ENCODE results near the gene CEACAM19.

- TF ChIP-seq EZH2 (IDR thresholded peaks at IDR 0.05; ENCODE audit: low read depth, low read length, severe bottlenecking) (no peak), JUND (IDR thresholded peaks at IDR 0.05; ENCODE audit: low read length) (no peak), TAF1 (IDR thresholded peaks at IDR 0.05; ENCODE audit: low read depth, low read length) (no peak), POLR2A (IDR thresholded peaks at IDR 0.05; ENCODE audit: control extremely low read depth in 1 of 2, low read depth in 2 of 2, low read length in 2 of 2) (no peak), HDAC6 (IDR thresholded peaks at IDR 0.05; ENCODE audit: low read depth, low read length) (no peak), SP1 (IDR thresholded peaks at IDR 0.05; ENCODE audit: low read depth, low read length) (no peak), JUN (IDR thresholded peaks at IDR 0.05; ENCODE audit: low read depth, low read length) (no peak), ASH2L (IDR thresholded peaks at IDR 0.05; ENCODE audit: low read length) (no peak)
- TF ChIP-seq, protein P1, sequence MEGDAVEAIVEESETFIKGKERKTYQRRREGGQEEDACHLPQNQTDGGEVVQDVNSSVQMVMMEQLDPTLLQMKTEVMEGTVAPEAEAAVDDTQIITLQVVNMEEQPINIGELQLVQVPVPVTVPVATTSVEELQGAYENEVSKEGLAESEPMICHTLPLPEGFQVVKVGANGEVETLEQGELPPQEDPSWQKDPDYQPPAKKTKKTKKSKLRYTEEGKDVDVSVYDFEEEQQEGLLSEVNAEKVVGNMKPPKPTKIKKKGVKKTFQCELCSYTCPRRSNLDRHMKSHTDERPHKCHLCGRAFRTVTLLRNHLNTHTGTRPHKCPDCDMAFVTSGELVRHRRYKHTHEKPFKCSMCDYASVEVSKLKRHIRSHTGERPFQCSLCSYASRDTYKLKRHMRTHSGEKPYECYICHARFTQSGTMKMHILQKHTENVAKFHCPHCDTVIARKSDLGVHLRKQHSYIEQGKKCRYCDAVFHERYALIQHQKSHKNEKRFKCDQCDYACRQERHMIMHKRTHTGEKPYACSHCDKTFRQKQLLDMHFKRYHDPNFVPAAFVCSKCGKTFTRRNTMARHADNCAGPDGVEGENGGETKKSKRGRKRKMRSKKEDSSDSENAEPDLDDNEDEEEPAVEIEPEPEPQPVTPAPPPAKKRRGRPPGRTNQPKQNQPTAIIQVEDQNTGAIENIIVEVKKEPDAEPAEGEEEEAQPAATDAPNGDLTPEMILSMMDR (IDR thresholded peaks at IDR 0.05; ENCODE audit: control extremely low read depth in 1 of 3, insufficient read depth in 1 of 3, low read depth in 1 of 3, low read length in 3 of 3): no peak
Measured at GRCh38 chr19:44642377-44642776, 28.9 kb upstream of the CEACAM19 start.
